OCI-LY1 (cell line): ENCODE results near the gene GRK4.

Experiments used
- EZH2 ChIP-seq: fragments of 200-600 bp; sonication (generic), shearing (Covaris generic); IDR thresholded peaks from 2 replicates; pipeline ENCODE4 v1.8.0; 2017; ENCODE audit warnings: borderline replicate concordance, mixed run types, mild to moderate bottlenecking, antibody characterized with exemption, low read length, moderate library complexity, mixed read lengths
- TF ChIP-seq, protein P1 (sequence below): fragments of 200-600 bp; sonication (generic), shearing (Covaris generic); IDR thresholded peaks from 2 replicates; pipeline ENCODE4 v1.5.1; 2017; ENCODE audit warnings: mild to moderate bottlenecking, antibody characterized with exemption, low read length, moderate library complexity, mixed read lengths

DNA sequence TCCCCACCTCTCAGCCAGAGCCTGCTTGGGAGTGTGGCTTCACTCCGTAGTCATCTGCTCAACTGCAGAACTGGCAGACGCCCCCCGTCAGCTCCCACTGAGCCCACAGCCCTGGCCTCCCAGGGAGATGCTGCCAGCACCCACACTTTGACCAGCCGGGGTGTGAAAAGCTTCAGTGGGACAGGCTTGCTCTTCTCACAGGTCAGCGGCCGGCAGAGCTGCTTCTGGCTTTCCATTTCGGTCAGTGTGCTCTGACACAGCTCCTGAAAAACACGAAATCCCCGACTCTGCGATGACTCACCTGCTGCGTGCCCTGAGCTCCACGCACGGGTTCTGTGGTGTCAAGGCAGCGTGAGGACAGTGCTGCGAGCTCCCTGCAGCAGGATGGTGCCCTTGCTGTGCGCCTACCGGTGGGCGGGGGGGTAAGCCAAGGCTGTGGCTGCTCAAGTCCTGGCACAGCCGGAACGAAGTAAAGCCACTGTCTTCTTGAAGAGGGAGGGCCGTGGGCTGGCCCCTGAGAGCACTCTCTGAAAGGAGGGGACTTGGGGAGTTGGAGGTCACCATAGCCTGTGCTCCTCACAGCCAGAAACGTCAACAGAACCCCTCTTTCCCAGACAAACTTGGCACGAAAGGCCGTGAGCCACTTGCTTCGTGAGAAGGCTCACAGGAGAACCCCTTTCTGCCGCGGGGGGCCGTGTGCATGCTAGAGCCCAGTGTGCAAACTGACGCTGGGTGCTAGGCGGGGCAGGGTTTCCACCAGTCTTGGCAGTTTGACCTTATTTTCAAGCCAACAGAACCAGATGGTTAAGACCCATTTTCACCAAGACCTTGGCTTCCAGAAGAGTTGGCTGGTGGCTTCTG is 23.8 kb upstream of the GRK4 start:
- TF ChIP-seq, protein P1, sequence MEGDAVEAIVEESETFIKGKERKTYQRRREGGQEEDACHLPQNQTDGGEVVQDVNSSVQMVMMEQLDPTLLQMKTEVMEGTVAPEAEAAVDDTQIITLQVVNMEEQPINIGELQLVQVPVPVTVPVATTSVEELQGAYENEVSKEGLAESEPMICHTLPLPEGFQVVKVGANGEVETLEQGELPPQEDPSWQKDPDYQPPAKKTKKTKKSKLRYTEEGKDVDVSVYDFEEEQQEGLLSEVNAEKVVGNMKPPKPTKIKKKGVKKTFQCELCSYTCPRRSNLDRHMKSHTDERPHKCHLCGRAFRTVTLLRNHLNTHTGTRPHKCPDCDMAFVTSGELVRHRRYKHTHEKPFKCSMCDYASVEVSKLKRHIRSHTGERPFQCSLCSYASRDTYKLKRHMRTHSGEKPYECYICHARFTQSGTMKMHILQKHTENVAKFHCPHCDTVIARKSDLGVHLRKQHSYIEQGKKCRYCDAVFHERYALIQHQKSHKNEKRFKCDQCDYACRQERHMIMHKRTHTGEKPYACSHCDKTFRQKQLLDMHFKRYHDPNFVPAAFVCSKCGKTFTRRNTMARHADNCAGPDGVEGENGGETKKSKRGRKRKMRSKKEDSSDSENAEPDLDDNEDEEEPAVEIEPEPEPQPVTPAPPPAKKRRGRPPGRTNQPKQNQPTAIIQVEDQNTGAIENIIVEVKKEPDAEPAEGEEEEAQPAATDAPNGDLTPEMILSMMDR: no peak
- no peak for TF ChIP-seq EZH2
